ENCODE results near the gene NOL8.
A peak's percentile ranks its signal among the peaks of the same experiment; 100 is the strongest.

Gene NOL8

GRCh38 chr9:92310562-92310961 lies 14.6 kb downstream of the NOL8 start:
- DNase-seq: no peak

GRCh38 chr9:92308893-92309292 lies 16.3 kb downstream of the NOL8 start:
- no peak for DNase-seq

- DNase-seq: no peak
These were observed 24.2 kb downstream of the NOL8 start for GRCh38 chr9:92300936-92301335.

GRCh38 chr9:92299116-92299515 lies 26.0 kb downstream of the NOL8 start:
- no peak for DNase-seq

- DNase-seq: no peak
These were observed 27.1 kb downstream of the NOL8 start for GRCh38 chr9:92298036-92298435.

GRCh38 chr9:92297611-92298010 lies 27.5 kb downstream of the NOL8 start:
- no peak for DNase-seq

- DNase-seq: no peak
These were observed 29.3 kb downstream of the NOL8 start for GRCh38 chr9:92295827-92296258.

- DNase-seq: no peak
These were observed 29.8 kb downstream of the NOL8 start for GRCh38 chr9:92295240-92295790.

GRCh38 chr9:92294297-92294676 lies 30.9 kb downstream of the NOL8 start:
- DNase-seq: no peak

GRCh38 chr9:92293452-92294296 lies 31.5 kb downstream of the NOL8 start, which contains the start of gene IARS1:
TSS of gene IARS1 (minus strand) at chr9:92293697. CDS start at chr9:92289419, 4,278 bp downstream.
- DNase-seq: peak; percentile 97

GRCh38 chr9:92293075-92293354 lies 32.1 kb downstream of the NOL8 start:
- no peak for DNase-seq

- no peak for DNase-seq
These were observed 32.6 kb downstream of the NOL8 start for GRCh38 chr9:92292338-92293074.

GRCh38 chr9:92291577-92291976 lies 33.6 kb downstream of the NOL8 start:
- DNase-seq: no peak

GRCh38 chr9:92290785-92291429 lies 34.2 kb downstream of the NOL8 start:
- no peak for DNase-seq

GRCh38 chr9:92289708-92290390 lies 35.3 kb downstream of the NOL8 start:
- DNase-seq: no peak

GRCh38 chr9:92279302-92279701 lies 45.8 kb downstream of the NOL8 start:
- no peak for DNase-seq

GRCh38 chr9:92278110-92278509 lies 47.0 kb downstream of the NOL8 start:
- DNase-seq: no peak

GRCh38 chr9:92276331-92277032 lies 48.7 kb downstream of the NOL8 start:
- no peak for DNase-seq

GRCh38 chr9:92275541-92275940 lies 49.6 kb downstream of the NOL8 start:
- DNase-seq: no peak

GRCh38 chr9:92270511-92270910 lies 54.6 kb downstream of the NOL8 start:
- DNase-seq: no peak

- no peak for DNase-seq
These were observed 58.7 kb downstream of the NOL8 start for GRCh38 chr9:92266486-92266885.

- no peak for DNase-seq
These were observed 60.0 kb downstream of the NOL8 start for GRCh38 chr9:92265154-92265553.

Measured in T1000 (cell line).